ENCODE results near the gene MEGF6.

Gene MEGF6

DNA sequence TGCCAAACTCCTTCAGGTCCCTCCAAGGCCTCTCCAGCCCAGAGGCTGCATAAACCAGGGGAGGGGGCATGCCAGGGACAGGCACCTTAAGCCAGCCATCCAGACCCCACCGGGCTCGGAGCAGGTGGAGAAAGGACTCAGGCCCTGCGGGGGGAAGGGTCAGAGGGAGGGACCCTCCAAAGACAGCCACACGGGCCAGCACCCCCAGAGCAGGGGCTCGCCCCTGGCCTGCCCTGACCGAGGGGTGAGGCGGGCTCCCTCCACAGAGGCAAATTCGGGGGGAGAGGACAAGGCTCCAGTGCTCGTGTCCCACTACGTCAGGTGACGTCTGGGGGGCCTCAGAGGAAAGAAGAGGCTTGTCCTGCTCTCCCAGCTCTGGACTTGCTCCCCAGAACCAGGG is 8.2 kb downstream of the MEGF6 start:
- no peak overlapping the region for H3K4me3 Mint-ChIP-seq

GRCh38 chr1:3602375-3602774 is 8.9 kb downstream of the MEGF6 start:
- Mint-ChIP-seq H3K4me1 (ENCODE audit: low read depth) (peaks cover 11% of the 10 kb centered on the region), H3K27me3 (peaks cover 16% of the 10 kb centered on the region), H3K27ac (no peak overlapping the region), H3K9me3 (no peaks in the 10 kb centered on the region), H3K36me3 (ENCODE audit: low read depth) (no peaks in the 10 kb centered on the region), H3K4me3 (no peak overlapping the region)
- intact Hi-C loops (cut with micrococcal nuclease), result no loop called here

More for the DNA sequence above, 8.2 kb downstream of the MEGF6 start:
- Mint-ChIP-seq H3K36me3 (ENCODE audit: low read depth) (no peaks in the 10 kb centered on the region), H3K27me3 (peaks cover 8% of the 10 kb centered on the region), H3K4me1 (ENCODE audit: low read depth) (peaks cover 3% of the 10 kb centered on the region), H3K27ac (no peak overlapping the region), H3K9me3 (no peaks in the 10 kb centered on the region)
- intact Hi-C loops (cut with micrococcal nuclease), result no loop called here

DNA sequence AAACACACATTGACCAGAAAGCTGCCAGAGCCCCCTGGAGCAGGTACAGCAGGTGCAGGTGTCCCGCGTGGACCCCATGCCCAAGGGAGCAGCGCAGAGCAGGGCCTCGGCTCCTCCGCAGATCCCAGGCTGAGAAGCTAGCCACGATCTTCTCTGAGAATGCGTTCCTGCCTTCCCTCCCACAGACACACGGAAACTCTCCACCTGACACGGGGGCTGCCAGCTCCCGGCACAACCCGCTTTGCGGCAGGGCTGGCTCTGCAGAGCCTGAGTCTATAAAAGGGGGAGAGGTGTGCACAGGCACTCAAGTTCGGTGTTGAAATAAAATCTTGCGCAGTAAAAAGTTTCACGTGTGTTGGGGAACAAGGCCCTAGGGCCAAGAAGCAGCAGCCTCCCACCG is 9.6 kb downstream of the MEGF6 start:
- H3K36me3 Mint-ChIP-seq (ENCODE audit: low read depth), result no peaks in the 10 kb centered on the region
- H3K4me3 Mint-ChIP-seq, result no peak overlapping the region
- peaks cover 20% of the 10 kb centered on the region for H3K27me3 Mint-ChIP-seq
- peaks cover 17% of the 10 kb centered on the region for H3K4me1 Mint-ChIP-seq (ENCODE audit: low read depth)
- H3K27ac Mint-ChIP-seq, result no peak overlapping the region
- intact Hi-C loops (cut with micrococcal nuclease), result no loop called here
- H3K9me3 Mint-ChIP-seq, result no peaks in the 10 kb centered on the region

GRCh38 chr1:3600354-3600753 is 11.0 kb downstream of the MEGF6 start:
- Mint-ChIP-seq H3K9me3 (no peaks in the 10 kb centered on the region), H3K27ac (no peak overlapping the region)
- intact Hi-C loops (cut with micrococcal nuclease), result no loop called here

DNA sequence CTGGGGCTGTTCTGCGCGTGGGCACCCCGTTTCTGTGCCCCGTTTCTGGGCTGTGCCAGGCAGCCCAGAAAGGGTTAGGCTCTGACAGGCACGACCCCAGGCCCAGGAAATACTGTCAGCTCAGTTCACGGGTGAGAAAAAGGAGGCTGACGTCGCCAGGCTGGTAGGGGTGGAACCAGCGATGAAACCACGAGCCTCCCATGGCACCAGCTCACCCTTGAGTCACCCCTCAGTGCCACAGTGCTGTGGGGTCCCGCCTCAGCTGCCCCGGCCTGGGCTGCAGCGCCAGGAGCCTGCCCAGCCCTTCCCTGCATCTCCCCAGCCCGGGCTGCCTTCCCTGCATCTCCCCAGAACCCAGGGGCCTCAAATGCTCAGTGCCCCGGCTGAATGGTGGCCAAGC is 11.5 kb downstream of the MEGF6 start:
- peaks cover 20% of the 10 kb centered on the region for H3K27me3 Mint-ChIP-seq
- H3K4me3 Mint-ChIP-seq, result no peak overlapping the region
- H3K9me3 Mint-ChIP-seq, result no peaks in the 10 kb centered on the region
- intact Hi-C loops (cut with micrococcal nuclease), result no loop called here
- peaks cover 20% of the 10 kb centered on the region for H3K4me1 Mint-ChIP-seq (ENCODE audit: low read depth)
- H3K36me3 Mint-ChIP-seq (ENCODE audit: low read depth), result no peaks in the 10 kb centered on the region
- H3K27ac Mint-ChIP-seq, result no peak overlapping the region

More at GRCh38 chr1:3600354-3600753, 11.0 kb downstream of the MEGF6 start:
- H3K27me3 Mint-ChIP-seq, result peaks cover 20% of the 10 kb centered on the region
- H3K4me3 Mint-ChIP-seq, result no peak overlapping the region
- peaks cover 20% of the 10 kb centered on the region for H3K4me1 Mint-ChIP-seq (ENCODE audit: low read depth)
- H3K36me3 Mint-ChIP-seq (ENCODE audit: low read depth), result no peaks in the 10 kb centered on the region

DNA sequence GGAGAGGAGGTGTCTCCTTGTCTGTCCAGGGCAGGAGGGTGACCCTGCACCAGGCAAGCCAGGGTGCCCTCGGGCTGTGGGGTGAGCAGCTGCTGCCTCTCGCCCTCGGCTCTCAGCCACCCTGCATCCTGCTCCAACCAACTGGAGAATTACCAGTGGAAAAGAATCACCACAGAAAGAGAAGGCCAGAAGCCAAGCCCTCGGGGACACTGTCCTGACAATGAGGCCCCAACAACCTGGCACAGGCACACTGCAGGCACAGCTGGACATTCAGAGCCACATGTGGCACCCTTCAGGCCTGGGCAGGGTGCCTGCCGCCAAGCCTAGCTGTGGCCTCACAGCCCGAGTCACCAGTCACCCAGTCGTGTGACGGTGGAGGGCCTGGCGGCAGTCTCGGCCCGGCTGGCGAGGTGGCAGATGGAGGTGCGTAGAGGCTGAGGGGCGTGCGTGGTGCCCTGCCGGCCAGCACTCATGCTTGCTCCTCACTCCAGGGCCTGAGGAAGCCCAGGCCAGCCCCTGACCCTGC is 12.0 kb downstream of the MEGF6 start:
- Mint-ChIP-seq H3K27ac (no peak overlapping the region), H3K36me3 (ENCODE audit: low read depth) (no peaks in the 10 kb centered on the region), H3K9me3 (no peaks in the 10 kb centered on the region), H3K4me3 (no peak overlapping the region), H3K4me1 (ENCODE audit: low read depth) (peaks cover 20% of the 10 kb centered on the region), H3K27me3 (peaks cover 20% of the 10 kb centered on the region)
- intact Hi-C loops (cut with micrococcal nuclease), result no loop called here

DNA sequence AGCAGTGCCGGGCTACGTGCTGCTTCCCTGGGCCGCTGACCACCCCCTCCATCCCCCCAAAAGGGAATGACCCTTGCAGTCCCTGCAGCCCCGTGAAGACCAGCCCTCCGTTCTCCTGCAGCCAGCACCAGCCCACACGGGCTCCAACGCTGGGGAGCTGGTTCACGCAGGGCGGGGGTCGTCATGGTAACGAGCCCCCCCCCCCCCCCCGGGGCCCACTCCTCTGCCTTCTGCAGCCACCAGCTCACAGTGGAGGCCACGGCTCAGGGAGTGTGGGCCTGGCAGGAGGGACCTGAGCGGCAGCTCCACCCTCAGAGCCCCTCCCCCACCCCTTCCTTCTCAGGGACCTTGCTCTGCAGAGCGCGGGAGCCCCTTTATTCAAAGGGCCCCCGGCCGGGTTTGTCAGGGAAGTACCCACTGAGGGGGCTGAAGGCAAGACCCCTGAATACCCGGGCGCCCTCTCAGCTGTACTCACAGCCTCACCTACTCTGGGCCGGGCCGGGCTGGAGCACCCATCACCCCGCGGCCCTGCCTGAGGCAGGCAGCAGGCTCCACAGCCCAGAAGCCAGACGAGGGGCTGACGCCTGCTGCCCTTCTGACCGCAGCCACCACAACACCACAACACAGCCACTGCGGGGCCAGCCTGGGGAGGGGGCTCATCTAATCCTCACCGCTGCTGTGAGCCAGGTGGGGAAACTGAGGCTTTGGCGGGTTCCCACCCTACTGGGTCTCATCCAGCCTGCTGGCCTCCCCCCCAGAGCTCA is 12.6 kb downstream of the MEGF6 start:
- H3K4me1 Mint-ChIP-seq (ENCODE audit: low read depth), result peaks cover 24% of the 10 kb centered on the region
- no peak overlapping the region for H3K4me3 Mint-ChIP-seq
- H3K27me3 Mint-ChIP-seq, result peaks cover 20% of the 10 kb centered on the region
- intact Hi-C loops (cut with micrococcal nuclease), result no loop called here
- no peak overlapping the region for H3K27ac Mint-ChIP-seq
- H3K9me3 Mint-ChIP-seq, result no peaks in the 10 kb centered on the region
- H3K36me3 Mint-ChIP-seq (ENCODE audit: low read depth), result no peaks in the 10 kb centered on the region

- H3K27ac Mint-ChIP-seq, result no peak overlapping the region
- no peaks in the 10 kb centered on the region for H3K9me3 Mint-ChIP-seq
- H3K4me3 Mint-ChIP-seq, result no peak overlapping the region
- H3K27me3 Mint-ChIP-seq, result peaks cover 20% of the 10 kb centered on the region
- no peaks in the 10 kb centered on the region for H3K36me3 Mint-ChIP-seq (ENCODE audit: low read depth)
- peaks cover 27% of the 10 kb centered on the region for H3K4me1 Mint-ChIP-seq (ENCODE audit: low read depth)
- intact Hi-C loops (cut with micrococcal nuclease), result no loop called here
These were observed 13.2 kb downstream of the MEGF6 start for GRCh38 chr1:3598051-3598491.

DNA sequence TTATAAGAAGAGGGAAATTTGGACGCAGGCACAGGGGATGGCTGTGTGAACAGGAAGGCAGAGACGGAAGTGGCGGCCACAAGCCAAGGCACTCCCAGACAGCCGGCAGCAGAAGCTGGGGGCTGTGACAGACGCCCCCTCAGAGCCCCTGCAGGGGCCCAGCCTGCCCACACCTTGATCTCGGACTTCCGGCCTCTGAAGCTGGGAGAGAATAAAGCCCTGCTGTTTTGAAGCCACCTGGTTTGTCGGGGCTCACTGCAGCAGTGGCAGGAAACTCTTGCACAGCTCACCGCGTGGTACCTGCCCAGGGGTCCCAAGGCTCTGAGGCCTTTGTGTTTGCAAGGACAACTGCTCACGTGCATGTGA is 13.7 kb downstream of the MEGF6 start:
- Mint-ChIP-seq H3K27ac (no peak overlapping the region), H3K4me1 (ENCODE audit: low read depth) (peaks cover 27% of the 10 kb centered on the region), H3K4me3 (peak overlapping the region; percentile 35), H3K36me3 (ENCODE audit: low read depth) (no peaks in the 10 kb centered on the region), H3K27me3 (peaks cover 20% of the 10 kb centered on the region), H3K9me3 (no peaks in the 10 kb centered on the region)
- intact Hi-C loops (cut with micrococcal nuclease), result no loop called here

- Mint-ChIP-seq H3K4me3 (peak overlapping the region; percentile 35), H3K27me3 (peaks cover 20% of the 10 kb centered on the region), H3K9me3 (no peaks in the 10 kb centered on the region), H3K4me1 (ENCODE audit: low read depth) (peaks cover 27% of the 10 kb centered on the region), H3K27ac (no peak overlapping the region), H3K36me3 (ENCODE audit: low read depth) (no peaks in the 10 kb centered on the region)
- intact Hi-C loops (cut with micrococcal nuclease), result no loop called here
These were observed 14.4 kb downstream of the MEGF6 start for GRCh38 chr1:3596663-3597598.

DNA sequence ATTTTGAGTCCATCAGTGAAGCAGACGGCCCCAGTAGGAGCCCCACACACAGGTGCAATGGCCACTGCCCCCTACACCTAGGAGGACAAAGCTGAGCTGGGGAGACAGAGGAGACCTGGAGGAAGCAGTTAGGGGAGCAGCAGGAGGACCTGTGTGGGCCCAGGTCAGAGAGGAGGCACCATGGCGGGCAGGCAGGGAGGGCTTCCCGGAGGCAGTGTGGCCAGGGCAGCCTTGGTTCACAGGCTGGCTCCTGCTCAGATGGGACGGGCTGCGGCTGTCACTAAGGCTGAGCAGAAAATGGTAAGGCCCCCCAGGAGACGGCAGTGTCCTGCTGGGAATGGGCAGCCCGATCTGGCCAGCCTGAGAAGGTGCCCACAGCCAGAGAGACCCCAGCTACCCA is 15.4 kb downstream of the MEGF6 start:
- intact Hi-C loops (cut with micrococcal nuclease), result no loop called here
- no peak overlapping the region for H3K27ac Mint-ChIP-seq
- H3K9me3 Mint-ChIP-seq, result no peaks in the 10 kb centered on the region

GRCh38 chr1:3594706-3595377 is 16.5 kb downstream of the MEGF6 start:
- no peaks in the 10 kb centered on the region for H3K9me3 Mint-ChIP-seq
- H3K27ac Mint-ChIP-seq, result no peak overlapping the region
- H3K36me3 Mint-ChIP-seq (ENCODE audit: low read depth), result no peaks in the 10 kb centered on the region
- peaks cover 20% of the 10 kb centered on the region for H3K27me3 Mint-ChIP-seq
- H3K4me3 Mint-ChIP-seq, result no peak overlapping the region
- H3K4me1 Mint-ChIP-seq (ENCODE audit: low read depth), result peaks cover 27% of the 10 kb centered on the region
- intact Hi-C loops (cut with micrococcal nuclease), result no loop called here

More for the DNA sequence above, 15.4 kb downstream of the MEGF6 start:
- no peak overlapping the region for H3K4me3 Mint-ChIP-seq
- H3K27me3 Mint-ChIP-seq, result peaks cover 20% of the 10 kb centered on the region
- H3K36me3 Mint-ChIP-seq (ENCODE audit: low read depth), result no peaks in the 10 kb centered on the region
- H3K4me1 Mint-ChIP-seq (ENCODE audit: low read depth), result peaks cover 27% of the 10 kb centered on the region

- no peaks in the 10 kb centered on the region for H3K36me3 Mint-ChIP-seq (ENCODE audit: low read depth)
- peaks cover 27% of the 10 kb centered on the region for H3K4me1 Mint-ChIP-seq (ENCODE audit: low read depth)
- no peak overlapping the region for H3K4me3 Mint-ChIP-seq
- intact Hi-C loops (cut with micrococcal nuclease), result loop anchor here (1.0 kb wide), 1 partner anchor 26 kb away; no protein-coding TSS in a partner anchor
- no peaks in the 10 kb centered on the region for H3K9me3 Mint-ChIP-seq
- peaks cover 16% of the 10 kb centered on the region for H3K27me3 Mint-ChIP-seq
- peak overlapping the region; percentile 8 for H3K27ac Mint-ChIP-seq
These were observed 17.6 kb downstream of the MEGF6 start for GRCh38 chr1:3593745-3594144.
